T-cell (primary cell): ENCODE measurements around the gene MAP3K15. TPM values are rescaled to one million over a fixed set of nuclear protein-coding genes. Genes with fewer than 3 reads are reported as not detected.

ENCODE experiments used
- ATAC-seq, 4 experiments: fragments of 200-7000 bp in 3 of 4; fragments of 150-1000 bp in 1 of 4; cut with Tn5 transposase; replicated peaks in 1 of 4; 1 replicate in 3 of 4; 2 replicates in 1 of 4; pipeline ENCODE4 v1.10.0; 2021; ENCODE audit warnings: moderate library complexity in 3 of 4, mild to moderate bottlenecking in 2 of 4, moderate number of reproducible peaks in 1 of 4
- CTCF ChIA-PET, 2 donors: fragments of 300-600 bp; sonication (Branson Sonifier 250); formaldehyde crosslinking; loops; one replicate each; lab custom pipeline; 2022; ENCODE audit warnings: antibody characterized with exemption in 2 of 2; lab: Charles Lee
- POLR2A ChIA-PET, 2 donors: fragments of 300-600 bp; sonication (Branson Sonifier 250); formaldehyde crosslinking; loops; one replicate each; lab custom pipeline; 2022; ENCODE audit warnings: antibody characterized with exemption in 2 of 2; lab: Charles Lee
- DNase-seq, 35 experiments: peaks; one replicate each; pipeline versions ENCODE4 v3.0.0 to v3.0.0-alpha.2; 2013 to 2023
- H3K27ac ChIP-seq: one replicate; pipeline ENCODE4 v1.5.1; 2013; ENCODE audit warnings: low read length
- H3K27me3 ChIP-seq, 2 experiments: replicated peaks in 1 of 2; 1 replicate in 1 of 2; 2 replicates in 1 of 2; pipeline versions ENCODE4 v1.6.1 to v1.7.0; 2013; ENCODE audit warnings: low read length in 1 of 2, mixed read lengths in 1 of 2; ENCODE audit not compliant: control insufficient read depth in 2 of 2, insufficient read depth in 2 of 2; ENCODE audit errors: extremely low read depth in 1 of 2
- H3K36me3 ChIP-seq, 2 donors: 1 replicate in 1 of 2; 2 replicates in 1 of 2; pipeline versions ENCODE4 v1.6.1 to v1.7.0; 2013; ENCODE audit warnings: low read length in 1 of 2; ENCODE audit not compliant: control insufficient read depth in 2 of 2, insufficient read depth in 1 of 2; ENCODE audit errors: extremely low read depth in 1 of 2
- H3K4me1 ChIP-seq, 2 experiments: 1 replicate in 1 of 2; 2 replicates in 1 of 2; pipeline versions ENCODE4 v1.6.1 to v1.7.0; 2013; ENCODE audit warnings: low read length in 2 of 2, mixed read lengths in 1 of 2; ENCODE audit not compliant: insufficient read depth in 2 of 2, control insufficient read depth in 1 of 2; ENCODE audit errors: extremely low read depth in 1 of 2
- H3K4me3 ChIP-seq, 2 donors: 1 replicate in 1 of 2; 2 replicates in 1 of 2; pipeline versions ENCODE4 v1.5.1 to v1.7.0; 2013; ENCODE audit warnings: mild to moderate bottlenecking in 2 of 2, low read length in 1 of 2, moderate library complexity in 1 of 2; ENCODE audit not compliant: control insufficient read depth in 1 of 2; ENCODE audit errors: extremely low read depth in 1 of 2
- H3K9me3 ChIP-seq: 2 replicates; pipeline ENCODE4 v1.7.0; 2013
- H3K27ac Mint-ChIP-seq, 2 donors: one replicate each; pipeline ENCODE4 v1.8.0; 2020 to 2021; ENCODE audit warnings: mild to moderate bottlenecking in 2 of 2, mixed read lengths in 2 of 2
- H3K27me3 Mint-ChIP-seq, 2 donors: one replicate each; pipeline ENCODE4 v1.8.0; 2021 to 2022; ENCODE audit warnings: mixed read lengths in 2 of 2
- H3K36me3 Mint-ChIP-seq: one replicate; pipeline ENCODE4 v1.8.0; 2021; ENCODE audit warnings: mixed read lengths
- H3K4me1 Mint-ChIP-seq, 3 donors: one replicate each; pipeline ENCODE4 v1.8.0; 2020 to 2022; ENCODE audit warnings: mixed read lengths in 3 of 3, mild to moderate bottlenecking in 1 of 3
- H3K4me3 Mint-ChIP-seq, 3 donors: one replicate each; pipeline ENCODE4 v1.8.0; 2020 to 2022; ENCODE audit warnings: mild to moderate bottlenecking in 3 of 3, mixed read lengths in 3 of 3, moderate library complexity in 3 of 3
- H3K9me3 Mint-ChIP-seq, 3 donors: one replicate each; pipeline ENCODE4 v1.8.0; 2020 to 2022; ENCODE audit warnings: mixed read lengths in 3 of 3
- WGBS: methylation state at CpG from one replicate; pipeline ENCODE4 v1.1.5; 2013; ENCODE audit warnings: missing lambda C conversion rate; ENCODE audit not compliant: insufficient coverage; 5-methylcytosine and 5-hydroxymethylcytosine counted together
- total RNA-seq, 35 experiments: library from RNA in 6 of 35; stranded (reverse) in 6 of 35; fragments of 120-200 nt in 1 of 35; gene quantifications; one replicate each; pipeline versions ENCODE4 v1.2.1 to v1.2.4 and lab custom pipeline; 2013 to 2026

The MAP3K15 gene
- total RNA-seq, 5 donors from 2014 or later (not counting 1 experiment from before 2014, with no cell fraction given): 0.09 to 0.23 TPM; not detected in 3

- no peak overlapping the region for H3K27ac Mint-ChIP-seq
- H3K36me3 ChIP-seq: no peaks in the 10 kb centered on the region
- ChIA-PET POLR2A (no interaction called here), CTCF (no interaction called here)
- H3K27me3 ChIP-seq: no peaks in the 10 kb centered on the region
- DNase-seq: no peak
- peaks cover 1 to 3% of the 10 kb centered on the region in 2 donors for H3K27me3 Mint-ChIP-seq
- no peaks in the 10 kb centered on the region for H3K9me3 Mint-ChIP-seq
- H3K27ac ChIP-seq: no peak overlapping the region
- peaks cover 5 to 9% (median 6%) of the 10 kb centered on the region in 3 donors for H3K4me1 Mint-ChIP-seq
- no peaks in the 10 kb centered on the region for H3K9me3 ChIP-seq
- ATAC-seq: no peak
- no peak overlapping the region for H3K4me3 ChIP-seq
- H3K36me3 Mint-ChIP-seq: no peaks in the 10 kb centered on the region
- 52% methylated on average over 18 of the region's 23 CpGs for WGBS
- peaks cover 0 to 9% of the 10 kb centered on the region in 2 experiments for H3K4me1 ChIP-seq
- H3K4me3 Mint-ChIP-seq: peak overlapping the region in 1 of 3 donors; percentile 79
Observed at GRCh38 chrX:19373351-19373891, 141.9 kb downstream of the MAP3K15 start.

DNA sequence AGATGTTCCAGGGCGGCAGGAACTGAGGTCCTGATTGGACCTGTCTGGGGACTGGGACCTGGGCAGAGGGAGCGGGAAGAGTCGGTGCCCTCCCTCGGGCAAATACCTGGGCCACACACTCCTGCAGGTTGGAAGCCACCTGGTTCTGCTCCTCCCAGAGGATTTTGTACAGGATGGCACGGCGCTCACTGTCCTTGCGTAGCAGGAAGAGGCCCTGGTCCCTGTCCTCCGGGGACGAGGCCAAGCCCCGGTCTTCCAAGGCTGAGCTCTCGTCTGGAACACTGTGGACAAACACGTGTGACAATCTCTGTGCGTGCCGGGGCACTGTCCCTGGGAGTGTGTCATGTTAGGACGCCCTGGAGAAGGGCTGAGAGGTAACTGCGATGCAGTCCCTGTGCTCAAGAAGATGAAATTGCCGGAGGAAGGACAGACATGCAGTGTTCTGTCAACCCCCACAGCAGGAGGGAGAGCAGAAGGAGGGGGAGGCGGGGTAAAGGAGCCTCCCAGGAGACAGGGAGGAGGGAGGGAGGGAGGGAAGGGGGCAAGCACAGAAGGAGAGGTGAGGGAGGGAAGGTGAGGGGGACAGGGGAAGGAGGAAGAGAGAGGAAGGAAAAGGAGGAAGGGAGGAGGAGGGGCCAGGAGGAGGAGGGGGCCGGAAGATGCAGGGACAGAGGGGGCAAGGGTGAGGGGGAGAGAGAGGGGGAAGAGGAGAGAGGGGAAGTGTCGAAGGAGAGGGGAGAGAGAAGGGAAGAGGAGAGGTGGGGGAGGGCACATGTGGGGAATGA is 142.6 kb downstream of the MAP3K15 start:
- ATAC-seq: peak; percentile 45 to 70 (median 51)
- peaks cover 1 to 3% of the 10 kb centered on the region in 2 donors for H3K27me3 Mint-ChIP-seq

GRCh38 chrX:19372170-19372546 is 143.2 kb downstream of the MAP3K15 start:
- no peaks in the 10 kb centered on the region for H3K27me3 ChIP-seq
- WGBS: 0% methylated on average over 3 of the region's 9 CpGs
- H3K4me3 ChIP-seq: peak overlapping the region; percentile 33 to 51
- Mint-ChIP-seq H3K4me3 (peak overlapping the region; percentile 78 to 86 (median 79)), H3K9me3 (no peaks in the 10 kb centered on the region), H3K36me3 (peaks cover under 1% of the 10 kb centered on the region), H3K27me3 (peaks cover 1 to 3% of the 10 kb centered on the region in 2 donors), H3K4me1 (peaks cover 5 to 9% (median 6%) of the 10 kb centered on the region in 3 donors), H3K27ac (peak overlapping the region in 1 of 2 donors; percentile 7)
- no peaks in the 10 kb centered on the region for H3K9me3 ChIP-seq
- ChIA-PET CTCF (interaction anchor here in 1 of 2 donors (0.6 to 0.8 kb wide), 7 partner anchors 25 to 692 kb away, joined by 3 to 8 read pairs (median 4); no protein-coding TSS in a partner anchor), POLR2A (interaction anchor here in 1 of 2 donors (0.8 kb wide), 1 partner anchor 159 kb away, joined by 4 read pairs; no protein-coding TSS in a partner anchor)
- DNase-seq (peak; percentile 35 to 74 (median 55)), ATAC-seq (peak; percentile 67 to 86 (median 78))
- H3K4me1 ChIP-seq: peaks cover 0 to 9% of the 10 kb centered on the region in 2 experiments
- no peaks in the 10 kb centered on the region for H3K36me3 ChIP-seq
- H3K27ac ChIP-seq: no peak overlapping the region

More for the DNA sequence above, 142.6 kb downstream of the MAP3K15 start:
- DNase-seq: peak in 5 of 35 experiments; percentile 1 to 15 (median 3)
- CTCF ChIA-PET: interaction anchor here in 1 of 2 donors (0.6 to 0.7 kb wide), 3 partner anchors 31 to 691 kb away, joined by 3 to 5 read pairs (median 5); no protein-coding TSS in a partner anchor
- H3K27me3 ChIP-seq: no peaks in the 10 kb centered on the region
- POLR2A ChIA-PET: interaction anchor here in 1 of 2 donors (0.8 kb wide), 1 partner anchor 159 kb away, joined by 4 read pairs; no protein-coding TSS in a partner anchor
- H3K27ac ChIP-seq: no peak overlapping the region
- H3K36me3 ChIP-seq: no peaks in the 10 kb centered on the region
- peaks cover 5 to 9% (median 6%) of the 10 kb centered on the region in 3 donors for H3K4me1 Mint-ChIP-seq
- WGBS: 2% methylated on average over 10 of the region's 20 CpGs
- peaks cover 0 to 9% of the 10 kb centered on the region in 2 experiments for H3K4me1 ChIP-seq
- peak overlapping the region; percentile 78 to 86 (median 79) for H3K4me3 Mint-ChIP-seq
- no peaks in the 10 kb centered on the region for H3K9me3 Mint-ChIP-seq
- no peaks in the 10 kb centered on the region for H3K36me3 Mint-ChIP-seq
- peak overlapping the region in 1 of 2 donors; percentile 7 for H3K27ac Mint-ChIP-seq
- H3K9me3 ChIP-seq: no peaks in the 10 kb centered on the region
- peak overlapping the region; percentile 33 to 51 for H3K4me3 ChIP-seq

GRCh38 chrX:19370061-19370460 is 145.2 kb downstream of the MAP3K15 start:
- Histone ChIP-seq H3K27me3 (no peaks in the 10 kb centered on the region), H3K36me3 (no peaks in the 10 kb centered on the region), H3K4me1 (peaks cover 0 to 9% of the 10 kb centered on the region in 2 experiments), H3K9me3 (no peaks in the 10 kb centered on the region), H3K4me3 (no peak overlapping the region), H3K27ac (no peak overlapping the region)
- no peak overlapping the region for H3K27ac Mint-ChIP-seq
- DNase-seq (no peak), ATAC-seq (no peak)
- ChIA-PET POLR2A (no interaction called here), CTCF (interaction anchor here (0.5 to 0.6 kb wide), 2 partner anchors 695 to 981 kb away, joined by 3 to 5 read pairs; no protein-coding TSS in a partner anchor)
- H3K36me3 Mint-ChIP-seq: peaks cover 7% of the 10 kb centered on the region
- H3K9me3 Mint-ChIP-seq: peaks cover 0 to 6% (median 2%) of the 10 kb centered on the region in 3 donors
- no CpG with 5 or more reads among the region's 5 CpGs for WGBS
- peaks cover 5 to 9% (median 6%) of the 10 kb centered on the region in 3 donors for H3K4me1 Mint-ChIP-seq
- H3K4me3 Mint-ChIP-seq: no peak overlapping the region
- H3K27me3 Mint-ChIP-seq: peaks cover 1 to 3% of the 10 kb centered on the region in 2 donors

DNA sequence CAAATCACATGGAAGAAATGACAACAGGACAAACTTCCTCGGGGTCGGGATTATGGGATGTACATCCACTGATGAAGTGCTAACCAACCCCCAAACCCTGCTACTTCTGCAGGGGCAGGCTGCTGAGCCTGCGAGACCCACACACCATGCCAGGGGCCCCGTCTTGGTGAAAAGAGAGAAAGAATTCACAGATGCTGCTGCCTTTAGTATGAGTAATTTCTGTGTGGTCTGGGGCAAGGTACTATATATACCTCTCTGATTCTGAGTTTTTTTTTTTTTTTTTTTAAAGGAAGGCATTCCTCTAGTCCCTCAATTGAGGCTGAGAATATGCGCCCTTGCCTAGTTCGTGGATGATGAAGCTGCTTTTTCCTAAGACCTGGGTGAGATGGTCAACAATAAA is 146.7 kb downstream of the MAP3K15 start:
- Histone ChIP-seq H3K36me3 (peaks cover 2 to 3% of the 10 kb centered on the region in 2 donors), H3K27ac (no peak overlapping the region), H3K9me3 (no peaks in the 10 kb centered on the region), H3K27me3 (no peaks in the 10 kb centered on the region), H3K4me3 (no peak overlapping the region), H3K4me1 (peaks cover 0 to 9% of the 10 kb centered on the region in 2 experiments)
- Mint-ChIP-seq H3K4me3 (no peak overlapping the region), H3K36me3 (peaks cover 7% of the 10 kb centered on the region), H3K9me3 (peaks cover 0 to 6% (median 2%) of the 10 kb centered on the region in 3 donors), H3K27me3 (peaks cover 1 to 3% of the 10 kb centered on the region in 2 donors), H3K4me1 (peaks cover 5 to 9% (median 6%) of the 10 kb centered on the region in 3 donors), H3K27ac (no peak overlapping the region)
- ATAC-seq (no peak), DNase-seq (no peak)
- ChIA-PET POLR2A (interaction anchor here in 1 of 2 donors (0.6 kb wide), 1 partner anchor 9 kb away, joined by 3 read pairs; no protein-coding TSS in a partner anchor), CTCF (interaction anchor here in 1 of 2 donors (0.6 to 0.7 kb wide), 2 partner anchors 524 to 694 kb away, joined by 8 read pairs; no protein-coding TSS in a partner anchor)
- WGBS: no CpG with 5 or more reads among the region's 6 CpGs

GRCh38 chrX:19361701-19362100 is 153.6 kb downstream of the MAP3K15 start:
- Mint-ChIP-seq H3K27ac (no peak overlapping the region), H3K27me3 (no peaks in the 10 kb centered on the region), H3K9me3 (peaks cover 0 to 3% (median 2%) of the 10 kb centered on the region in 3 donors), H3K4me3 (no peak overlapping the region), H3K4me1 (no peaks in the 10 kb centered on the region), H3K36me3 (peaks cover 14% of the 10 kb centered on the region)
- DNase-seq (no peak), ATAC-seq (no peak)
- Histone ChIP-seq H3K36me3 (peaks cover 2 to 43% of the 10 kb centered on the region in 2 donors), H3K27me3 (no peaks in the 10 kb centered on the region), H3K4me3 (no peak overlapping the region), H3K27ac (no peak overlapping the region), H3K4me1 (no peaks in the 10 kb centered on the region), H3K9me3 (no peaks in the 10 kb centered on the region)
- ChIA-PET CTCF (no interaction called here), POLR2A (no interaction called here)
- WGBS: no CpG with 5 or more reads among the region's 4 CpGs
